ENCODE data around the gene POU2F1.
"Not testable (repeated sequence)": the region's sequence is repeated elsewhere in the genome, so short reads cannot be mapped to it uniquely, and the experiment has no call there.

Gene POU2F1

GRCh38 chr1:167314671-167315070, 94.0 kb downstream of the POU2F1 start:
- DNase-seq = no peak

- DNase-seq = no peak
These were observed 96.8 kb downstream of the POU2F1 start for GRCh38 chr1:167317463-167317862.

GRCh38 chr1:167319206-167319605, 98.5 kb downstream of the POU2F1 start:
- not testable (repeated sequence) for DNase-seq

GRCh38 chr1:167322483-167322882, 101.8 kb downstream of the POU2F1 start:
- no peak for DNase-seq

- DNase-seq = no peak
These were observed 104.5 kb downstream of the POU2F1 start for GRCh38 chr1:167325151-167325550.

- DNase-seq = no peak
These were observed 107.7 kb downstream of the POU2F1 start for GRCh38 chr1:167328306-167328815.

- peak; percentile 44 to 71 (median 64) for DNase-seq
These were observed 108.3 kb downstream of the POU2F1 start for GRCh38 chr1:167328816-167329483.

GRCh38 chr1:167330601-167331293, 110.1 kb downstream of the POU2F1 start:
- DNase-seq = peak in 1 of 4 experiments; percentile 14

- no peak for DNase-seq
These were observed 111.0 kb downstream of the POU2F1 start for GRCh38 chr1:167331650-167332049.

GRCh38 chr1:167332503-167332902, 111.8 kb downstream of the POU2F1 start:
- DNase-seq = peak in 2 of 4 experiments; percentile 24 to 28

GRCh38 chr1:167333124-167333523, 112.4 kb downstream of the POU2F1 start:
- DNase-seq = no peak

GRCh38 chr1:167333703-167334102, 113.0 kb downstream of the POU2F1 start:
- DNase-seq = no peak

- no peak for DNase-seq
These were observed 118.7 kb downstream of the POU2F1 start for GRCh38 chr1:167339405-167339804.

- DNase-seq = peak in 1 of 4 experiments; percentile 14
These were observed 122.2 kb downstream of the POU2F1 start for GRCh38 chr1:167342846-167343245.

GRCh38 chr1:167344112-167344511, 123.4 kb downstream of the POU2F1 start:
- no peak for DNase-seq

GRCh38 chr1:167344615-167345385, 124.1 kb downstream of the POU2F1 start:
- no peak for DNase-seq

GRCh38 chr1:167345386-167345733, 124.7 kb downstream of the POU2F1 start:
- DNase-seq = no peak

GRCh38 chr1:167357305-167357704, 136.6 kb downstream of the POU2F1 start:
- DNase-seq = no peak

- DNase-seq = no peak
These were observed 138.6 kb downstream of the POU2F1 start for GRCh38 chr1:167359295-167359694.

GRCh38 chr1:167360120-167360519, 139.4 kb downstream of the POU2F1 start:
- DNase-seq = no peak

- DNase-seq = no peak
These were observed 142.0 kb downstream of the POU2F1 start for GRCh38 chr1:167362638-167363037.

- DNase-seq = no peak
These were observed 144.1 kb downstream of the POU2F1 start for GRCh38 chr1:167364826-167365225.

GRCh38 chr1:167365360-167365759, 144.7 kb downstream of the POU2F1 start:
- DNase-seq = no peak

Measured in suppressor macrophage (primary cell).